Colonic mucosa (tissue), 4 donors: ENCODE data around the gene AQP5. TPM values are rescaled to one million over a fixed set of nuclear protein-coding genes. Genes with fewer than 3 reads are reported as not detected.

Experiments used
- DNase-seq: peaks from one replicate; pipeline ENCODE4 v3.0.0-alpha.2; 2020
- H3K27ac ChIP-seq: fragments of 200-600 bp; one replicate; pipeline ENCODE4 v1.8.0; 2021
- H3K27me3 ChIP-seq: fragments of 200-600 bp; one replicate; pipeline ENCODE4 v1.8.0; 2021
- H3K36me3 ChIP-seq: fragments of 200-600 bp; one replicate; pipeline ENCODE4 v1.8.0; 2021
- H3K4me1 ChIP-seq: fragments of 200-600 bp; one replicate; pipeline ENCODE4 v1.8.0; 2021; ENCODE audit warnings: mild to moderate bottlenecking
- H3K4me3 ChIP-seq: fragments of 200-600 bp; one replicate; pipeline ENCODE4 v1.8.0; 2021
- H3K9ac ChIP-seq, 2 donors: one replicate each; pipeline ENCODE4 v1.7.0; 2013; ENCODE audit warnings: control low read depth in 2 of 2, low read depth in 2 of 2, low read length in 2 of 2
- H3K9me3 ChIP-seq: fragments of 200-600 bp; one replicate; pipeline ENCODE4 v1.8.0; 2021
- CTCF ChIP-seq: fragments of 200-600 bp; IDR thresholded peaks from one replicate; pipeline ENCODE4 v1.8.0; 2022; ENCODE audit warnings: antibody characterized with exemption, mild to moderate bottlenecking
- intact Hi-C: fragments of 100-400 bp; cut with DNase I; formaldehyde crosslinking; loops from one replicate; pipeline ENCODE4 v1.14.1; 2022
- total RNA-seq, 2 donors: library from RNA; stranded (reverse); fragmentation: NEBNext Ultra II Directional in 1 of 2; extraction: Animal tissue kit (Norgen Biotek cat#: 25700) in 1 of 2; gene quantifications; one replicate each; pipeline ENCODE4 v1.2.1, GENCODE V29; 2021
- donor health status: healthy.
- donor health status: DM: no; HTN: no; CAD: no.
- donor health status: DM: no; HTN: no; CAD: no.

The AQP5 gene
- total RNA-seq, 2 donors from 2014 or later, result not detected

- H3K9me3 ChIP-seq, result no peaks in the 10 kb centered on the region
- H3K4me1 ChIP-seq, result no peaks in the 10 kb centered on the region
- peaks cover 13% of the 10 kb centered on the region for H3K27me3 ChIP-seq
- H3K9ac ChIP-seq, result no peak overlapping the region
- H3K36me3 ChIP-seq, result no peaks in the 10 kb centered on the region
- H3K27ac ChIP-seq, result no peak overlapping the region
- H3K4me3 ChIP-seq, result no peak overlapping the region
- DNase-seq, result no peak
- no peak for TF ChIP-seq CTCF
- intact Hi-C loops, result no loop called here
These were observed 9.1 kb upstream of the AQP5 start for GRCh38 chr12:49952391-49953055.

- Histone ChIP-seq H3K4me3 (no peak overlapping the region), H3K27me3 (peaks cover 13% of the 10 kb centered on the region), H3K36me3 (no peaks in the 10 kb centered on the region), H3K9me3 (no peaks in the 10 kb centered on the region), H3K9ac (no peak overlapping the region), H3K27ac (no peak overlapping the region), H3K4me1 (no peaks in the 10 kb centered on the region)
- intact Hi-C loops, result no loop called here
- TF ChIP-seq CTCF, result no peak
- DNase-seq, result no peak
These were observed 8.5 kb upstream of the AQP5 start for GRCh38 chr12:49953151-49953550.

- Histone ChIP-seq H3K27me3 (peaks cover 13% of the 10 kb centered on the region), H3K27ac (no peak overlapping the region), H3K36me3 (no peaks in the 10 kb centered on the region), H3K4me3 (no peak overlapping the region), H3K9ac (no peak overlapping the region), H3K9me3 (no peaks in the 10 kb centered on the region), H3K4me1 (no peaks in the 10 kb centered on the region)
- intact Hi-C loops, result no loop called here
- no peak for DNase-seq
- no peak for TF ChIP-seq CTCF
These were observed 7.5 kb upstream of the AQP5 start for GRCh38 chr12:49953961-49954846.

- Histone ChIP-seq H3K36me3 (no peaks in the 10 kb centered on the region), H3K9me3 (no peaks in the 10 kb centered on the region), H3K27ac (no peak overlapping the region), H3K9ac (no peak overlapping the region), H3K4me3 (no peak overlapping the region), H3K4me1 (no peaks in the 10 kb centered on the region), H3K27me3 (peaks cover 17% of the 10 kb centered on the region)
- TF ChIP-seq CTCF, result no peak
- DNase-seq, result no peak
- intact Hi-C loops, result no loop called here
These were observed 6.5 kb upstream of the AQP5 start for GRCh38 chr12:49954863-49955830.
